KMS-11 (cell line): ENCODE data around the gene HPCAL1.
"Not testable (repeated sequence)": the region's sequence is repeated elsewhere in the genome, so short reads cannot be mapped to it uniquely, and the experiment has no call there.

Experiments used
- H2AFZ ChIP-seq: fragments of 200-600 bp; sonication (generic); 2 replicates; pipeline ENCODE4 v1.6.1; 2016; ENCODE audit warnings: antibody characterized with exemption, mixed run types, low read depth
- H3K27ac ChIP-seq: fragments of 200-600 bp; sonication (generic); 2 replicates; pipeline ENCODE4 v1.6.1; 2016; ENCODE audit warnings: mild to moderate bottlenecking, mixed run types
- H3K27me3 ChIP-seq: fragments of 200-600 bp; sonication (generic); 2 replicates; pipeline ENCODE4 v1.6.1; 2017; ENCODE audit warnings: mild to moderate bottlenecking, low read depth, mixed run types, moderate library complexity; ENCODE audit not compliant: insufficient read depth
- H3K36me3 ChIP-seq: fragments of 200-600 bp; sonication (generic); 2 replicates; pipeline ENCODE4 v1.6.1; 2017; ENCODE audit warnings: mild to moderate bottlenecking, mixed run types; ENCODE audit not compliant: insufficient read depth
- H3K4me1 ChIP-seq: fragments of 200-600 bp; sonication (generic); 2 replicates; pipeline ENCODE4 v1.6.1; 2016; ENCODE audit warnings: mild to moderate bottlenecking, low read depth, mixed run types; ENCODE audit not compliant: poor library complexity, severe bottlenecking
- H3K4me2 ChIP-seq: fragments of 200-600 bp; sonication (generic); 2 replicates; pipeline ENCODE4 v1.7.0; 2016; ENCODE audit warnings: mild to moderate bottlenecking, mixed run types
- H3K4me3 ChIP-seq: fragments of 200-600 bp; sonication (generic); IDR thresholded peaks from 2 replicates; pipeline ENCODE4 v1.6.1; 2017; ENCODE audit warnings: low read depth, low read length, mixed read lengths; ENCODE audit not compliant: insufficient read depth
- H3K79me2 ChIP-seq: fragments of 200-600 bp; sonication (generic); 2 replicates; pipeline ENCODE4 v1.6.1; 2016; ENCODE audit warnings: low read depth, mixed run types; ENCODE audit not compliant: insufficient read depth
- H3K9ac ChIP-seq: fragments of 200-600 bp; sonication (generic); 2 replicates; pipeline ENCODE4 v1.6.1; 2016; ENCODE audit warnings: mild to moderate bottlenecking, mixed run types
- H4K20me1 ChIP-seq: fragments of 200-600 bp; sonication (generic); 2 replicates; pipeline ENCODE4 v1.6.1; 2016; ENCODE audit warnings: mild to moderate bottlenecking, mixed run types; ENCODE audit not compliant: insufficient read depth
- CTCF ChIP-seq: fragments of 200-600 bp; sonication (generic); conservative IDR thresholded peaks from 2 replicates; pipeline ENCODE4 v1.6.1; 2017; ENCODE audit warnings: low read depth, mild to moderate bottlenecking, antibody characterized with exemption, low read length, moderate library complexity, mixed read lengths

HPCAL1 gene

GRCh38 chr2:10441948-10442347 is 139.2 kb downstream of the HPCAL1 start:
- H3K36me3 ChIP-seq = peaks cover 41% of the 10 kb centered on the region
- no peak overlapping the region for H3K4me2 ChIP-seq
- H2AFZ ChIP-seq = no peak overlapping the region
- H3K27me3 ChIP-seq = no peaks in the 10 kb centered on the region
- peaks cover 28% of the 10 kb centered on the region for H4K20me1 ChIP-seq
- H3K4me3 ChIP-seq = no peak overlapping the region
- H3K27ac ChIP-seq = no peak overlapping the region
- peaks cover 43% of the 10 kb centered on the region for H3K79me2 ChIP-seq
- peaks cover 21% of the 10 kb centered on the region for H3K4me1 ChIP-seq
- H3K9ac ChIP-seq = no peak overlapping the region
- TF ChIP-seq CTCF = no peak

GRCh38 chr2:10442469-10443126 is 139.9 kb downstream of the HPCAL1 start:
- Histone ChIP-seq H3K79me2 (peaks cover 50% of the 10 kb centered on the region), H3K4me1 (peaks cover 21% of the 10 kb centered on the region), H3K36me3 (peaks cover 41% of the 10 kb centered on the region), H4K20me1 (peaks cover 30% of the 10 kb centered on the region)
- H3K27me3 ChIP-seq, H3K4me3 ChIP-seq, H2AFZ ChIP-seq, H3K4me2 ChIP-seq, H3K9ac ChIP-seq, H3K27ac ChIP-seq: not testable (repeated sequence)

DNA sequence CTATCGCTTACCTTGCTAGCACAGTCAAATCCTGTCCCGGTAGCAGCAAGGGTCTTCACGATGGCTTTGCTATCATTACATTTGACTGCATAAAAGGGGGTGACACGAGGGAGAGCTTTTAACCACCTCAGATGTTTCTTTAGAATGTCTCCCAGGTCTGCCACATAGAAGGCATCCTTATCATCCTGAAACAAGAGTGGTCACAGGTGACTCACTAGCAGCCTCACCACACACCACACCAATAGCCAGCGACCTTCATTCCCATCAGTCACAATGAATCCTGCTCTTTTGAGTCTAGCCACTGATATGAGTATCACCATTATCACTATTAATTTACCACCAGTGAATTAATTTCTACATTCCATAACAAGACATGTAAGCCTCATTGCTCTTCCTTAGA is 141.8 kb downstream of the HPCAL1 start:
- Histone ChIP-seq H4K20me1 (peaks cover 30% of the 10 kb centered on the region), H2AFZ (no peak overlapping the region), H3K36me3 (peaks cover 41% of the 10 kb centered on the region), H3K4me1 (peaks cover 29% of the 10 kb centered on the region), H3K27me3 (no peaks in the 10 kb centered on the region), H3K27ac (peak overlapping the region; percentile 89; the same call in 1 of the 2 replicates), H3K4me3 (no peak overlapping the region), H3K4me2 (peak overlapping the region; percentile 85), H3K9ac (no peak overlapping the region), H3K79me2 (peaks cover 51% of the 10 kb centered on the region)
- no peak for TF ChIP-seq CTCF

- Histone ChIP-seq H3K4me2 (peak overlapping the region; percentile 85), H3K4me1 (peaks cover 39% of the 10 kb centered on the region), H3K79me2 (peaks cover 51% of the 10 kb centered on the region), H3K27ac (peak overlapping the region; percentile 89), H3K27me3 (no peaks in the 10 kb centered on the region), H3K4me3 (no peak overlapping the region), H2AFZ (no peak overlapping the region), H4K20me1 (peaks cover 26% of the 10 kb centered on the region), H3K36me3 (peaks cover 36% of the 10 kb centered on the region), H3K9ac (peak overlapping the region; percentile 95)
- no peak for TF ChIP-seq CTCF
These were observed 143.9 kb downstream of the HPCAL1 start for GRCh38 chr2:10446631-10447030.

- peaks cover 43% of the 10 kb centered on the region for H3K4me1 ChIP-seq
- H3K27ac ChIP-seq = peak overlapping the region; percentile 89
- no peak for TF ChIP-seq CTCF
- peak overlapping the region; percentile 85 for H3K4me2 ChIP-seq
- H3K36me3 ChIP-seq = peaks cover 28% of the 10 kb centered on the region
- H3K79me2 ChIP-seq = peaks cover 51% of the 10 kb centered on the region
- H3K27me3 ChIP-seq = no peaks in the 10 kb centered on the region
- H3K9ac ChIP-seq = peak overlapping the region; percentile 95
- H2AFZ ChIP-seq = no peak overlapping the region
- H4K20me1 ChIP-seq = peaks cover 26% of the 10 kb centered on the region
- peak overlapping the region; percentile 19 for H3K4me3 ChIP-seq
These were observed 144.7 kb downstream of the HPCAL1 start for GRCh38 chr2:10447300-10447894.
